Measurements from ENCODE around the gene GNA15.

Gene GNA15

GRCh38 chr19:3114018-3114726, 21.7 kb upstream of the GNA15 start:
- no peaks in the 10 kb centered on the region for H4K20me1 ChIP-seq (ENCODE audit: insufficient read depth, low read length)
- H3K4me3 ChIP-seq (ENCODE audit: low read length) = no peak overlapping the region
- peaks cover 96% of the 10 kb centered on the region for H3K27me3 ChIP-seq (replicated peaks; ENCODE audit: insufficient read depth, low read length)
- H3K4me1 ChIP-seq (ENCODE audit: low read length) = no peaks in the 10 kb centered on the region
- H3K79me2 ChIP-seq (ENCODE audit: low read length) = no peaks in the 10 kb centered on the region
- no peak overlapping the region for H3K27ac ChIP-seq (ENCODE audit: low read length)
- H3K9ac ChIP-seq (ENCODE audit: low read length) = no peak overlapping the region
- no peaks in the 10 kb centered on the region for H3K9me3 ChIP-seq (replicated peaks; ENCODE audit: insufficient read depth, low read length)
- H3K9me2 ChIP-seq (replicated peaks; ENCODE audit: insufficient read depth, low read length) = no peaks in the 10 kb centered on the region
- no peak overlapping the region for H2AFZ ChIP-seq (ENCODE audit: low read length)
- TF ChIP-seq CTCF (IDR thresholded peaks at IDR 0.05; ENCODE audit: low read length) (no peak), EZH2 (optimal IDR thresholded peaks at IDR 0.05; ENCODE audit: low read depth, low read length) (no peak), EZH2phosphoT487 (IDR thresholded peaks at IDR 0.05; ENCODE audit: low read length) (no peak)
- no peak for DNase-seq
- H3K4me2 ChIP-seq (ENCODE audit: low read depth, low read length) = no peak overlapping the region
- H3F3A ChIP-seq (ENCODE audit: insufficient read depth, low read length) = no peaks in the 10 kb centered on the region
- H3K36me3 ChIP-seq (replicated peaks; ENCODE audit: insufficient read depth, low read length) = no peaks in the 10 kb centered on the region

GRCh38 chr19:3114811-3115210, 21.0 kb upstream of the GNA15 start:
- TF ChIP-seq CTCF (IDR thresholded peaks at IDR 0.05; ENCODE audit: low read length) (no peak), EZH2 (optimal IDR thresholded peaks at IDR 0.05; ENCODE audit: low read depth, low read length) (no peak), EZH2phosphoT487 (IDR thresholded peaks at IDR 0.05; ENCODE audit: low read length) (no peak)
- H3K27me3 ChIP-seq (replicated peaks; ENCODE audit: insufficient read depth, low read length) = peaks cover 94% of the 10 kb centered on the region
- no peaks in the 10 kb centered on the region for H3K79me2 ChIP-seq (ENCODE audit: low read length)
- no peak for DNase-seq
- no peak overlapping the region for H3K9ac ChIP-seq (ENCODE audit: low read length)
- H3K4me1 ChIP-seq (ENCODE audit: low read length) = no peaks in the 10 kb centered on the region
- no peaks in the 10 kb centered on the region for H4K20me1 ChIP-seq (ENCODE audit: insufficient read depth, low read length)
- H3K27ac ChIP-seq (ENCODE audit: low read length) = no peak overlapping the region
- H3K4me3 ChIP-seq (ENCODE audit: low read length) = no peak overlapping the region
- no peaks in the 10 kb centered on the region for H3K9me2 ChIP-seq (replicated peaks; ENCODE audit: insufficient read depth, low read length)
- H3K9me3 ChIP-seq (replicated peaks; ENCODE audit: insufficient read depth, low read length) = no peaks in the 10 kb centered on the region
- H3F3A ChIP-seq (ENCODE audit: insufficient read depth, low read length) = no peaks in the 10 kb centered on the region
- H3K4me2 ChIP-seq (ENCODE audit: low read depth, low read length) = no peak overlapping the region
- H2AFZ ChIP-seq (ENCODE audit: low read length) = no peak overlapping the region
- H3K36me3 ChIP-seq (replicated peaks; ENCODE audit: insufficient read depth, low read length) = no peaks in the 10 kb centered on the region

- no peaks in the 10 kb centered on the region for H3K4me1 ChIP-seq (ENCODE audit: low read length)
- H2AFZ ChIP-seq (ENCODE audit: low read length) = no peak overlapping the region
- no peak for DNase-seq
These were observed 20.4 kb upstream of the GNA15 start for GRCh38 chr19:3115411-3115810.

More at GRCh38 chr19:3115411-3115810, 20.4 kb upstream of the GNA15 start:
- Histone ChIP-seq H4K20me1 (ENCODE audit: insufficient read depth, low read length) (no peaks in the 10 kb centered on the region), H3K9ac (ENCODE audit: low read length) (no peak overlapping the region), H3K4me2 (ENCODE audit: low read depth, low read length) (no peak overlapping the region), H3K4me3 (ENCODE audit: low read length) (no peak overlapping the region), H3K9me3 (replicated peaks; ENCODE audit: insufficient read depth, low read length) (no peaks in the 10 kb centered on the region), H3K27me3 (replicated peaks; ENCODE audit: insufficient read depth, low read length) (peaks cover 93% of the 10 kb centered on the region), H3K9me2 (replicated peaks; ENCODE audit: insufficient read depth, low read length) (no peaks in the 10 kb centered on the region), H3K36me3 (replicated peaks; ENCODE audit: insufficient read depth, low read length) (no peaks in the 10 kb centered on the region), H3F3A (ENCODE audit: insufficient read depth, low read length) (no peaks in the 10 kb centered on the region), H3K27ac (ENCODE audit: low read length) (no peak overlapping the region), H3K79me2 (ENCODE audit: low read length) (no peaks in the 10 kb centered on the region)
- TF ChIP-seq CTCF (IDR thresholded peaks at IDR 0.05; ENCODE audit: low read length) = no peak
- no peak for TF ChIP-seq EZH2phosphoT487 (IDR thresholded peaks at IDR 0.05; ENCODE audit: low read length)
- TF ChIP-seq EZH2 (optimal IDR thresholded peaks at IDR 0.05; ENCODE audit: low read depth, low read length) = no peak
